A549 (cell line): ENCODE data around the gene DGUOK.

Experiments used
- CEBPB ChIP-seq, 2 experiments: fragments of >200 bp in 1 of 2; sonication (Bioruptor Twin) in 1 of 2; formaldehyde crosslinking in 1 of 2; IDR thresholded peaks; 2 replicates each; pipeline ENCODE4 v1.6.1; 2012 to 2016
- TF ChIP-seq, protein P1 (sequence below): fragments of >200 bp; sonication (Bioruptor Twin); formaldehyde crosslinking; IDR thresholded peaks from 3 replicates; pipeline ENCODE4 v1.5.1; 2016

DNA sequence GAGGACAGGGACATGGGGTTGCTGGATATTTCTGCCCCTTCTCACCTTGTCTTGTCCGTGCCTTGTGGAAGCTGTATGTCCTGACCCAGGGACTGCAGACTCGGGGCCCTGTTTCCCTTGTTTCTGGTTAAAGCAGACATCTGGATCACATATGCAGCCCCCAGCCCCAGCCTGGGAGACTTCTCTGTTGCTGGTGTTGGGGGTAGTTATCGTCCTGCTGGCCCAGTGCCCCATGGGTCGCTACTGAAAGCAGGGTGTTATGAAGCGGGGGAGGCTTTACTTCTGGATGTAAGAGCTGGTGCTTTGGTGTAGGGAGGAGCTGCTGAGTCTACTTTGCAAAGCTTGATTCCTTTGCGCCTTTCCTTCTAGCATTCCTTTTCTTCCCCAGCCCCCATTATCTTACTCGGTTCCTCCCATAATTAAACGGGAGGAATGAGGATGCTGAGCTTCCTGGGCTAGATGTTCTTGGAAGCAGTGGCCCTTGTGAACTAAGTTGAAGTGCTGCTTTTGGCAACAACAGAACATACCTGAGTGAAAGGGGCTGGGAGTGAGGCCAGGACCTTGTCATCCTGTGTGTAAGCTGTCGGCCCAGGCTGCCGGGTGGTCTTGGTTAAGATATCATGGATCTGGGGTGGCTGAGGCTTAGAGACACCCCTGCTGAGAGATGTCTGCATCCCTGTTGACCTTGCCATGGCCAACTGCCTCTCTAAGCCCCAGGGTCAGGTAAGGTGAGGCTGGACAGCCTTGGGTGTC is 61.4 kb downstream of the DGUOK start:
- TF ChIP-seq, protein P1, sequence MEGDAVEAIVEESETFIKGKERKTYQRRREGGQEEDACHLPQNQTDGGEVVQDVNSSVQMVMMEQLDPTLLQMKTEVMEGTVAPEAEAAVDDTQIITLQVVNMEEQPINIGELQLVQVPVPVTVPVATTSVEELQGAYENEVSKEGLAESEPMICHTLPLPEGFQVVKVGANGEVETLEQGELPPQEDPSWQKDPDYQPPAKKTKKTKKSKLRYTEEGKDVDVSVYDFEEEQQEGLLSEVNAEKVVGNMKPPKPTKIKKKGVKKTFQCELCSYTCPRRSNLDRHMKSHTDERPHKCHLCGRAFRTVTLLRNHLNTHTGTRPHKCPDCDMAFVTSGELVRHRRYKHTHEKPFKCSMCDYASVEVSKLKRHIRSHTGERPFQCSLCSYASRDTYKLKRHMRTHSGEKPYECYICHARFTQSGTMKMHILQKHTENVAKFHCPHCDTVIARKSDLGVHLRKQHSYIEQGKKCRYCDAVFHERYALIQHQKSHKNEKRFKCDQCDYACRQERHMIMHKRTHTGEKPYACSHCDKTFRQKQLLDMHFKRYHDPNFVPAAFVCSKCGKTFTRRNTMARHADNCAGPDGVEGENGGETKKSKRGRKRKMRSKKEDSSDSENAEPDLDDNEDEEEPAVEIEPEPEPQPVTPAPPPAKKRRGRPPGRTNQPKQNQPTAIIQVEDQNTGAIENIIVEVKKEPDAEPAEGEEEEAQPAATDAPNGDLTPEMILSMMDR, result no peak
- TF ChIP-seq CEBPB (IDR thresholded peaks at IDR 0.05), result no peak
